Hematopoietic multipotent progenitor cell treated with erythropoietin and hydrocortisone succinate and interleukin-3 and kit ligand, for 4 days (in vitro differentiated cells): Measurements from ENCODE around the gene DLGAP3.

Experiments used
- DNase-seq: peaks from one replicate; pipeline ENCODE4 v3.0.0-alpha.2; 2015

The DLGAP3 gene

GRCh38 chr1:34865573-34865972 lies 63.9 kb downstream of the DLGAP3 start:
- no peak for DNase-seq

DNA sequence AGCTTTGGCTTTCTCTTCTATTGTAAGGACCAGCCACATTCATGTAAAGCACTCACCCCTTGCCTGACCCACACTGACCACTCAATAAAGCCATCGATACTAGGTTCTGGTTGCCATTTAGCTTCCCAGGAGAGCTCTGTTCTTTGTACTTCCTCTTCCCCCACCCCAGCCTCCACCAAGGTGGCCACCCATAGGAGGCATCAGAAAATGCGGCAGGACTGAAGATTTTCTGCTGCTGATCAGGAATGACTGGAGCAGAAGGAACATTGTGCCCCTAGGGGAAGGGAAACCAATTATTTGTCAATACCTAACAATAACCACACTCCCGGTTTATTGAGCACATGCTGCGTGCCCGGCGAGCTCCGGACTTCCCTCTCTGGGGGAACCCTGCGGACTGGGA lies 64.7 kb downstream of the DLGAP3 start:
- DNase-seq: peak; percentile 41

GRCh38 chr1:34863501-34863900 lies 65.9 kb downstream of the DLGAP3 start:
- DNase-seq: no peak

DNA sequence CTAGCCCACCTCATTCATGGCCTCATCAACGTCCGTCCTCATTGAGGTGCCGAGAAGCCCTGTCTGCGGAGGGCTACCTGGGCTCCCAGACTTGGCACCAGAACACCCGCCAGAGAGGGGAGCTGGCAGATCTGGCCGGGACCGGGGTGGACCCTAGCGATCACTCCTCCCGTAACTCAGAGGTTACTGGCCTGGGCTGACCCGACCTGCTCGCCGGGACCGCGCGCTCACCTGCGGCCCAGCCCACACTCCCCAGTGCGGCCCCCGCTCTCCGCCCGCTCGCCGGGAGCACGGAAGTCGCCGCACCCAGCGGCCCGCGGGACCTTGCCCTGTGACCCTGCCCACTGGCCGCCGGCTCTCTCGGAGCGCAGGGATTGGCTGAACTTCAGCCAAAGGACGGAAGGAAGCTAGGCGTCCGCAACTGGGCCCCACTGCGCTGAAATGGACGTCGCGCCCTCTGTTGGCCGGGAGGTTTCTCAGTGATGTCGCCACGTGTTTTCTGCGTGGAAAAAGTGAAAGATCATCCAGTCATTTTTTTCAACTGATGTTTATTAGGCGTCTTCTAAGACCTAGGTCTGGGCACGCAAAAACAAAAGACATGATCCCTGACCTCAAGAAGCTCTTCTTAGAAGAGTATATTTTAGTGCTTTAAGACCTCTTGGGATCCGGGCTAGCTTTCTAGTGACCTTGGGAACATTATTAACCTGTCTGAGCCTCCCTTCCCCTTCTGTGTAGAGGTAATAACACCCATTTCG lies 69.8 kb downstream of the DLGAP3 start, which contains the start of gene SMIM12:
Gene SMIM12 (minus strand): TSS at position 304 of the 755 bp plus-strand sequence. CDS start 3,772 bp downstream, outside the sequence.
- peak; percentile 98 for DNase-seq

GRCh38 chr1:34858901-34859445 lies 70.5 kb downstream of the DLGAP3 start:
- peak; percentile 34 for DNase-seq

GRCh38 chr1:34856697-34857096 lies 72.8 kb downstream of the DLGAP3 start:
- DNase-seq: no peak

GRCh38 chr1:34852677-34853217 lies 76.7 kb downstream of the DLGAP3 start:
- DNase-seq: peak; percentile 97

- no peak for DNase-seq
Measured at GRCh38 chr1:34851431-34852105, 77.9 kb downstream of the DLGAP3 start.

DNA sequence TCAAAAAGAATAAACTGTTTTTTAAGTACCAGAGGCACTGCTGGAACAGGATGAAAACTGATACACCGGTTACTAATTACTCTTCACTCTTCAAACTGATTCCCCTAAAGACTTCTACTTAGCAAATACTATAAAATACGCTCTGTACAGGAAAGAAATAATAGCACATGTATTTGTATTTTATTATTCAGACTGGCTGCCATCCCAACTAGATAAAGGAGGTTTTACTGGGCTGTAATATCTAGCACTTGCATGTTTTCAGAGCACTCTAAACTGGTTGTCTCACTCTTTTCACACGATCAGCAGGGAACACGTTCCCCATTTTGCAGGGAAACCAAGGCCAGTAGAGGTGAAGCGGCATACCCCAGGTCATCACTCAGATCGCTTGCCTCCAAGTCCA lies 79.1 kb downstream of the DLGAP3 start:
- DNase-seq: no peak

DNA sequence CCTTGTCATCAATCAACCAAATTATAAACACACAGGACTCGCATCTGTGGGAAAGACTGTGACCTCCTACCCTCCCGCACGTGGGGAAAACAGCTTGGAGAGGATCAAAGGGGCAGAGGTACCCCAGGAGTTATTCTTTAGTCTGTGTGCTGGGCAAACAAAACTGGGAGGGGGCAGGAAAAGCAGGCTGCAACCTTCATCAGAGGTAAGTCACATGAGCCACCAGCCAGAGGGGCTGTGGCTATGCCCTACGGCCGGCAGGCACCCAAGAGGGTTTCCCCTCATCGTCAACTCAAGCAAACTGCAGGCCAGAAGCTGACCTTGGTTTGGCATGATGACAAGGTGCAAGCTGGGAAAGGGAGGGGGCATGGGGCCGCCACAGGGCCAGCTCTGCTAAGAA lies 82.4 kb downstream of the DLGAP3 start:
- no peak for DNase-seq

DNA sequence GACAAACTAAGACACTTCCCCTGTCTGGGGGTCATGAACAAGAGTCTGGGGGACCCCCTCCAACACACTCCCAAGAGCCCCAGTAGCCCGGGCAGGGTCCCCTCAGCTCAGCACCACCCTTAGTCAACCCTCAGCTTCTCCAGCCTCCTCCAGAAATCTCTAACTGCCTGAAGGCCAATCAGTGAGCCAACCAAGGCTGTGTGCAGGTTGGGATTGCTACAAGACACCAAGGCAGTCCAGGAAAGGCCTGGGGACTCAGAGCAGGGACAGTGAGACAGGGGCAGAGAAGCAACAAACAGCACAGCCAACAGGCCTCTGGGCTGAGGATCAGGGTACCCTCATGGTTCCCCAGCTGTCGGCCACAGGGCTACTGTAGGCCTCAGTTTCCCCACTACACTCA lies 83.2 kb downstream of the DLGAP3 start:
- DNase-seq: no peak

- DNase-seq: peak; percentile 91
Measured at GRCh38 chr1:34845131-34845901, 84.1 kb downstream of the DLGAP3 start.

DNA sequence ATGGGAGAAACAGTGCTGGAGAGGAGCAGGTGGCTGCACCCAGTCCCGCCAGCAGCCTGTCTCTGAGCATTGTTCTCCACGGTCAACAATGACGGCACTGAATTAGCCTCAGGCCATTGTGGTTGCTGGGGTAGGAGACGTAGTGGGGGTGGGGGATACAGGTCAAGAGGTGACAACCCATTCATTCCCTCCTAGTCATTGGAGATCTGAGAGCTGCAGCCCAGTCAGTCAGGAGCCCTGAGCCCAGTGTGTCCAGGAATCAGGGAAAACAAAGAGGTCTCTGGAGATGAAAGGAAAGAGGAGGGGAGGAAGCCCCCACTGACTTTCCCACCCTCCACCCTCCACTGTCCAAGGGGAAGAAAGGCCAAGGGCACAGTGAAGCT lies 85.2 kb downstream of the DLGAP3 start:
- no peak for DNase-seq

DNA sequence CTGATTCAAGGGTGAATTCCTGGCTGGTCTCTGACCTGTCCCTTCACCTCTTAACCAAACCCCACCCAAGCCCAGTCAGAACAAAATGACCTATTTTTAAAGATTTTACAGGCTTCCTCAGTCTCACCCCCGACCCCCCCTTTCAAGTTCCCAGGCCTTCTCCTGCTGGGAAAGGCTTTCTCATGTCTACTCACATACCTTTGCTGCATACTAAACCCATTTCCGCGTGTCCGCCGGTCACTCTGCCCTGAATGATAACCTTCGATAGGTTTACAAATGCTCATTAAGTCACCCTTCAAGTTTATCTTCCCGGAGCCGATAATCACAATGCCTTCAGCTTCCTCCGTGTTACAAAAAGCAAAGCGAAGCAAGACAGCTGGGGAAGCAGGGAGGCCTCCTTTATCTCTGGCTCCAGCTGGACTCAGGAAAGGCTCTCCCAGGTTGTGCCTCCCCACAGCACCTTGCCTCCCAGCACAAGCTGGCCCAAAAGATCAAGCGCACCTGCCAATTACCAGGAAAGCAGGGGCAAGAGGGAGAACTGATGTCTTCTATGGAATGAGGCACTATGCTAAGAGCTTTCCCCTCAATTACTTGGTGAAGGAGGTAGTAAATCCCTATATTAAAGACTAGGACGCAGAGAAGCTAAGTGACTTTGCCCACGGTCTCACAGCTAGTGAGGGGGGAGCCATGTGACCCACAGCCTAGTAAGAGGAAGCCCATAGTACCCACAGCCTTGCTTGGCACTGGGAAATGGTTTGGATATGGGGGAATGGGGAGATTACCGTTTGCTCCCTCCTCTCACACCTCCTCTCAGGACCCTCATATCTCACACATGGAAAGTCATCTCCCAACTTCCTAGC lies 85.8 kb downstream of the DLGAP3 start:
- DNase-seq: peak; percentile 75

DNA sequence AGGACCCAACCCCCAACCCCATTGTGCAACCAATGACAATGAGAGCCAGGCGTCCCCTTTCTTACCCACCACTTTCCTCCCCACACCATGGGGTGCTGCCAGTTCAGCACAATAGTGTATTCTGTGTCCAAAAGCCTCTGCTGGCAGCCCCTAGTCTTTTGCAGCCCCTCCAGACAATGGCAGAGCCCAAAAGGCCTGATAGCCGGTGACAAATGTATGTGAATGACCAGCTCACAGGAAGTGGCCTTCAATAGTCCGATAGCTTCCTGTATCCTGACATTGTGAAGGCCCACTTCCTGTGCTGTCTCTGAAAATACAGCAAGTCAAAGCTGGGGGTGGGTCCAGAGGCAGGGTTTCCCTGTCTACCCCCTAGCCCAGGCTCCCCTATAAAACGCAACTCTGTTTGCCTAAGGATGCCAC lies 86.5 kb downstream of the DLGAP3 start:
- peak; percentile 31 for DNase-seq

- no peak for DNase-seq
Measured at GRCh38 chr1:34842073-34842472, 87.4 kb downstream of the DLGAP3 start.

DNA sequence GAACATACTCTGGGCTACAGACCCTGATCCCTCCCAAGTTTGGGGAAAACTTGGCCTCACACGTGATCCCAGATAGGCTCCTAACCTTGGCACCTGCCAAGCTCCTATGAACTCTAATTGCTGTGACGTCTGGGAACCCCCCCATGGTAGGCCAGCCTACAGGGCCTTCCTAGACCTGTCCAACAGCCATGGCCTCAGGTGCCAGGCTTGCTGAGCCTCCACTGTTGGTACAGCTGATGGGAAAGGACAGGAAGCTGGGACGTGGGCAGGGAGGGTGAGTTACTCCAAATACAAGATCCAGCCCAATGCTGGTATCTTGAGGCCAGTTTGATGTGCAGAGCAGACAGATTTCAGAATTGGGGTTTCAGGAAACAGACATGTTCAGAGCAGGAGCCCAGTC lies 89.0 kb downstream of the DLGAP3 start:
- no peak for DNase-seq

GRCh38 chr1:34839526-34840305 lies 89.7 kb downstream of the DLGAP3 start:
- no peak for DNase-seq

DNA sequence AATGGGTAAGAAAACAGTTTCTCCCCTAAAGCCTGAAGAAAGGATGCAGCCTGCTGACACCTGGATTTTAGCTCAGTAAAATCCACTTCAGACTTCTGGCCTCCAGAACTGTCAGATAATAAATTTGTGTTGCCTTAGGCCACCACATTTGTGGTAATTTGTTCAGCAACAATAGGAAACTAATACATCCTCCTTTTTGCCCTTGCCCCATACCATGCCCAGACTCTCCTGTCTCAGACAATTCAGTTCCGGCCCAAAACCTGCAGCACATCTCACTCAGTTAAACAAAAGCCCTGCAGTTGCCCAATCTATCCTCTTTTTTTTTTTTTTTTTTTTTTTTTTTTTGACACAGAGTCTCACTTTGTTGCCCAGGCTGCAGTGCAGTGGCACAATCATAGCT lies 95.7 kb downstream of the DLGAP3 start:
- DNase-seq: peak; percentile 72

- DNase-seq: no peak
Measured at GRCh38 chr1:34831721-34832246, 97.7 kb downstream of the DLGAP3 start.

DNA sequence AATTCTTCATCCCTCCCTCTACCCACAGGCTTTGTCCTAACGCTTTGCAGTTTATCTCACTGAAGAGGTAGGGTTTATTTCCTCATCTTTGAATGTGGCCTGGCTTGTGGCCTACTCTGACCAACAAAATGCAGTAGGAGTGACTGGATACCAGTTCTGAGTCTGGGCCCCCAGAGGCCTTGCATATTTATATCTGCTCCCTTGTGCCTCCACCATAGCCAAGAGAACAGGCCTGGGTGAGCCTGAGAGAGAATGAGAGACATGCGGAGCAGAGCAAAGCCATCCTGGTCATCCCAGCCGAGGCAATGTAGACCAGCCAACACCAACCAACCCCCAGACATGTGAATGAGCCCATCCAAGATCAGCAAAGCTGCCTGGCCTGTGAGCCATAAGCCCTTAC lies 100.2 kb downstream of the DLGAP3 start:
- peak; percentile 94 for DNase-seq
